ENCODE measurements around the gene FSIP1. TPM values are rescaled to one million over a fixed set of nuclear protein-coding genes. Genes with fewer than 3 reads are reported as not detected.

Gene FSIP1
- total RNA-seq, 2 experiments from 2014 or later, result 0.50 to 0.56 TPM

GRCh38 chr15:39651295-39651694 lies 131.3 kb downstream of the FSIP1 start:
- Mint-ChIP-seq H3K27ac (no peak overlapping the region), H3K27me3 (peaks cover 7% of the 10 kb centered on the region), H3K36me3 (peaks cover 2% of the 10 kb centered on the region), H3K4me1 (peaks cover 3% of the 10 kb centered on the region), H3K9me3 (ENCODE audit: low read depth) (no peaks in the 10 kb centered on the region), H3K4me3 (no peak overlapping the region)
- CTCF ChIA-PET, result interaction anchor here (1.3 kb wide), 1 partner anchor 14 kb away, joined by 3 read pairs; no protein-coding TSS in a partner anchor
- no peak for DNase-seq
- ATAC-seq, result no peak

- Mint-ChIP-seq H3K36me3 (peaks cover 2% of the 10 kb centered on the region), H3K9me3 (ENCODE audit: low read depth) (no peaks in the 10 kb centered on the region), H3K4me3 (no peak overlapping the region), H3K27ac (no peak overlapping the region), H3K4me1 (peaks cover 3% of the 10 kb centered on the region), H3K27me3 (peaks cover 7% of the 10 kb centered on the region)
- CTCF ChIA-PET, result interaction anchor here (1.5 to 1.6 kb wide), 2 partner anchors 21 to 107 kb away, joined by 3 to 6 read pairs; no protein-coding TSS in a partner anchor
- ATAC-seq (no peak), DNase-seq (no peak)
Measured at GRCh38 chr15:39649757-39650156, 132.9 kb downstream of the FSIP1 start.

GRCh38 chr15:39646425-39646824 lies 136.2 kb downstream of the FSIP1 start:
- Mint-ChIP-seq H3K27me3 (peaks cover 3% of the 10 kb centered on the region), H3K36me3 (peaks cover 2% of the 10 kb centered on the region), H3K9me3 (ENCODE audit: low read depth) (no peaks in the 10 kb centered on the region), H3K27ac (no peak overlapping the region), H3K4me1 (peaks cover 27% of the 10 kb centered on the region), H3K4me3 (no peak overlapping the region)
- DNase-seq (no peak), ATAC-seq (no peak)
- CTCF ChIA-PET, result interaction anchor here (0.7 kb wide), 1 partner anchor 326 kb away, joined by 3 read pairs; no protein-coding TSS in a partner anchor

GRCh38 chr15:39645976-39646257 lies 136.7 kb downstream of the FSIP1 start:
- H3K27me3 Mint-ChIP-seq, result peaks cover 3% of the 10 kb centered on the region
- no peak overlapping the region for H3K27ac Mint-ChIP-seq
- no peak overlapping the region for H3K4me3 Mint-ChIP-seq
- H3K9me3 Mint-ChIP-seq (ENCODE audit: low read depth), result no peaks in the 10 kb centered on the region
- CTCF ChIA-PET, result interaction anchor here (1.5 kb wide), 1 partner anchor 21 kb away, joined by 3 read pairs; no protein-coding TSS in a partner anchor
- ATAC-seq, result no peak
- H3K4me1 Mint-ChIP-seq, result peaks cover 32% of the 10 kb centered on the region
- H3K36me3 Mint-ChIP-seq, result peaks cover 2% of the 10 kb centered on the region
- DNase-seq, result no peak

- CTCF ChIA-PET, result interaction anchor here (0.9 to 1.9 kb wide), 3 partner anchors 22 to 34 kb away, joined by 3 to 4 read pairs (median 3); no protein-coding TSS in a partner anchor
- ATAC-seq, result no peak
Measured at GRCh38 chr15:39645138-39645975, 137.3 kb downstream of the FSIP1 start.

GRCh38 chr15:39644136-39644535 lies 138.5 kb downstream of the FSIP1 start:
- H3K4me1 Mint-ChIP-seq, result peaks cover 41% of the 10 kb centered on the region
- H3K36me3 Mint-ChIP-seq, result peaks cover 3% of the 10 kb centered on the region
- H3K4me3 Mint-ChIP-seq, result no peak overlapping the region
- ATAC-seq (no peak), DNase-seq (no peak)
- peaks cover 7% of the 10 kb centered on the region for H3K27me3 Mint-ChIP-seq
- H3K27ac Mint-ChIP-seq, result no peak overlapping the region
- peaks cover 1% of the 10 kb centered on the region for H3K9me3 Mint-ChIP-seq (ENCODE audit: low read depth)
- CTCF ChIA-PET, result interaction anchor here (0.9 to 1.9 kb wide), 4 partner anchors 9 to 35 kb away, joined by 3 to 4 read pairs (median 3); no protein-coding TSS in a partner anchor

More at GRCh38 chr15:39645138-39645975, 137.3 kb downstream of the FSIP1 start:
- no peak overlapping the region for H3K27ac Mint-ChIP-seq
- peaks cover 6% of the 10 kb centered on the region for H3K27me3 Mint-ChIP-seq
- H3K36me3 Mint-ChIP-seq, result peaks cover 2% of the 10 kb centered on the region
- no peak for DNase-seq
- no peaks in the 10 kb centered on the region for H3K9me3 Mint-ChIP-seq (ENCODE audit: low read depth)
- peaks cover 37% of the 10 kb centered on the region for H3K4me1 Mint-ChIP-seq
- H3K4me3 Mint-ChIP-seq, result no peak overlapping the region

GRCh38 chr15:39643727-39644126 lies 138.9 kb downstream of the FSIP1 start:
- H3K27me3 Mint-ChIP-seq, result peaks cover 7% of the 10 kb centered on the region

GRCh38 chr15:39642011-39642640 lies 140.5 kb downstream of the FSIP1 start:
- peaks cover 47% of the 10 kb centered on the region for H3K4me1 Mint-ChIP-seq
- no peak for DNase-seq
- H3K36me3 Mint-ChIP-seq, result peaks cover 7% of the 10 kb centered on the region
- CTCF ChIA-PET, result interaction anchor here (0.9 to 1.5 kb wide), 6 partner anchors 12 to 48 kb away, joined by 3 to 15 read pairs (median 5); no protein-coding TSS in a partner anchor
- no peak for ATAC-seq
- no peak overlapping the region for H3K27ac Mint-ChIP-seq
- no peak overlapping the region for H3K4me3 Mint-ChIP-seq
- peaks cover 1% of the 10 kb centered on the region for H3K9me3 Mint-ChIP-seq (ENCODE audit: low read depth)
- H3K27me3 Mint-ChIP-seq, result peaks cover 15% of the 10 kb centered on the region

More at GRCh38 chr15:39643727-39644126, 138.9 kb downstream of the FSIP1 start:
- Mint-ChIP-seq H3K4me3 (no peak overlapping the region), H3K9me3 (ENCODE audit: low read depth) (peaks cover 1% of the 10 kb centered on the region), H3K36me3 (peaks cover 3% of the 10 kb centered on the region), H3K27ac (no peak overlapping the region), H3K4me1 (peaks cover 44% of the 10 kb centered on the region)
- DNase-seq (no peak), ATAC-seq (no peak)
- CTCF ChIA-PET, result interaction anchor here (1.1 to 1.9 kb wide), 2 partner anchors 9 to 35 kb away, joined by 3 to 4 read pairs; no protein-coding TSS in a partner anchor

GRCh38 chr15:39641191-39641889 lies 141.3 kb downstream of the FSIP1 start:
- Mint-ChIP-seq H3K4me1 (peaks cover 44% of the 10 kb centered on the region), H3K36me3 (peaks cover 5% of the 10 kb centered on the region), H3K9me3 (ENCODE audit: low read depth) (peaks cover 1% of the 10 kb centered on the region), H3K4me3 (peak overlapping the region; percentile 21), H3K27ac (peak overlapping the region; percentile 33), H3K27me3 (peaks cover 17% of the 10 kb centered on the region)
- DNase-seq (no peak), ATAC-seq (peak; percentile 85)
- CTCF ChIA-PET, result interaction anchor here (0.9 to 1.5 kb wide), 11 partner anchors 11 to 116 kb away, joined by 3 to 15 read pairs (median 5); no protein-coding TSS in a partner anchor

GRCh38 chr15:39640665-39641064 lies 142.0 kb downstream of the FSIP1 start:
- peaks cover 44% of the 10 kb centered on the region for H3K4me1 Mint-ChIP-seq
- H3K27ac Mint-ChIP-seq, result no peak overlapping the region
- H3K27me3 Mint-ChIP-seq, result peaks cover 17% of the 10 kb centered on the region
- peaks cover 7% of the 10 kb centered on the region for H3K36me3 Mint-ChIP-seq
- no peak overlapping the region for H3K4me3 Mint-ChIP-seq
- CTCF ChIA-PET, result interaction anchor here (1.0 to 1.5 kb wide), 8 partner anchors 10 to 116 kb away, joined by 3 to 15 read pairs (median 5); no protein-coding TSS in a partner anchor
- DNase-seq (no peak), ATAC-seq (no peak)
- H3K9me3 Mint-ChIP-seq (ENCODE audit: low read depth), result peaks cover 1% of the 10 kb centered on the region

- no peak overlapping the region for H3K4me3 Mint-ChIP-seq
- peaks cover 7% of the 10 kb centered on the region for H3K36me3 Mint-ChIP-seq
- no peak for ATAC-seq
- CTCF ChIA-PET, result interaction anchor here (1.1 kb wide), 1 partner anchor 13 kb away, joined by 4 read pairs; no protein-coding TSS in a partner anchor
- peaks cover 1% of the 10 kb centered on the region for H3K9me3 Mint-ChIP-seq (ENCODE audit: low read depth)
- no peak overlapping the region for H3K27ac Mint-ChIP-seq
- peaks cover 43% of the 10 kb centered on the region for H3K4me1 Mint-ChIP-seq
- peaks cover 17% of the 10 kb centered on the region for H3K27me3 Mint-ChIP-seq
- DNase-seq, result no peak
Measured at GRCh38 chr15:39639037-39639436, 143.6 kb downstream of the FSIP1 start.

GRCh38 chr15:39638041-39638440 lies 144.6 kb downstream of the FSIP1 start:
- Mint-ChIP-seq H3K27ac (no peak overlapping the region), H3K4me1 (peaks cover 34% of the 10 kb centered on the region), H3K9me3 (ENCODE audit: low read depth) (peaks cover 1% of the 10 kb centered on the region), H3K36me3 (peaks cover 7% of the 10 kb centered on the region), H3K27me3 (peaks cover 17% of the 10 kb centered on the region), H3K4me3 (no peak overlapping the region)
- ATAC-seq, result no peak
- no peak for DNase-seq
- CTCF ChIA-PET, result no interaction called here

- Mint-ChIP-seq H3K27ac (no peak overlapping the region), H3K9me3 (ENCODE audit: low read depth) (peaks cover 2% of the 10 kb centered on the region), H3K27me3 (no peaks in the 10 kb centered on the region), H3K36me3 (peaks cover 25% of the 10 kb centered on the region), H3K4me1 (peaks cover 48% of the 10 kb centered on the region), H3K4me3 (no peak overlapping the region)
- ATAC-seq (no peak), DNase-seq (no peak)
- CTCF ChIA-PET, result interaction anchor here (0.7 to 3.2 kb wide), 4 partner anchors 10 to 125 kb away, joined by 3 to 18 read pairs (median 8); partner anchors contain the start of gene THBS1
Measured at GRCh38 chr15:39631357-39631756, 151.3 kb downstream of the FSIP1 start.
